ENCODE data around the gene SLC35C1.

- no peak for TF ChIP-seq POLR2AphosphoS5 (IDR thresholded peaks at IDR 0.05; ENCODE audit: low read depth)
- TF ChIP-seq CTCF (conservative IDR thresholded peaks at IDR 0.05; ENCODE audit: low read depth in 2 of 2) = no peak
- no peak for TF ChIP-seq EZH2 (IDR thresholded peaks at IDR 0.05; ENCODE audit: low read depth, unreplicated experiment)
- TF ChIP-seq CREB1 (CRISPR knock-in tag; IDR thresholded peaks at IDR 0.05; ENCODE audit: low read depth) = no peak
- TF ChIP-seq ETS1 (IDR thresholded peaks at IDR 0.05) = no peak
- no peak for TF ChIP-seq EZH2phosphoT487 (IDR thresholded peaks at IDR 0.05; ENCODE audit: unreplicated experiment)
Measured at GRCh38 chr11:45765107-45765668, 39.8 kb upstream of the SLC35C1 start.
